H1 (cell line): ENCODE results near the gene PHLPP1. TPM values are rescaled to one million over a fixed set of nuclear protein-coding genes. Genes with fewer than 3 reads are reported as not detected.

ENCODE experiments used
- E2F6 ChIP-seq: IDR thresholded peaks from 2 replicates; pipeline ENCODE4 v1.6.1; 2012; ENCODE audit warnings: inconsistent platforms
- MAX ChIP-seq: IDR thresholded peaks from 2 replicates; pipeline ENCODE4 v1.6.1; 2012; ENCODE audit warnings: inconsistent platforms
- RAD21 ChIP-seq, 2 experiments: IDR thresholded peaks in 1 of 2; conservative IDR thresholded peaks in 1 of 2; 2 replicates each; pipeline ENCODE4 v1.6.1; 2011; ENCODE audit warnings: low read depth in 2 of 2, low read length in 2 of 2, improper control_type of control experiment in 1 of 2, inconsistent platforms in 1 of 2, mild to moderate bottlenecking in 1 of 2, moderate library complexity in 1 of 2
- RBBP5 ChIP-seq: IDR thresholded peaks from 2 replicates; pipeline ENCODE4 v1.7.1; 2012; ENCODE audit warnings: low read depth, mild to moderate bottlenecking, inconsistent platforms, low read length, moderate library complexity, borderline replicate concordance
- SIN3A ChIP-seq, 2 experiments: IDR thresholded peaks in 1 of 2; conservative IDR thresholded peaks in 1 of 2; 2 replicates each; pipeline ENCODE4 v1.6.1; 2011 to 2012; ENCODE audit warnings: low read length in 2 of 2, improper control_type of control experiment in 1 of 2, low read depth in 1 of 2, mild to moderate bottlenecking in 1 of 2
- polyA plus RNA-seq, 7 experiments: library from polyadenylated mRNA; depleted of rRNA in 3 of 7; stranded (reverse) in 5 of 7; unstranded in 2 of 7; fragments of >200 nt in 5 of 7; fragments of 200-250 nt in 2 of 7; gene quantifications; 1 replicate in 5 of 7; 2 replicates in 1 of 7; 4 replicates in 1 of 7; pipeline versions ENCODE4 v1.2.1 to v1.2.3, GENCODE V29; 2011 to 2013; ENCODE audit warnings: missing spikeins in 2 of 7, mixed read lengths in 2 of 7
- total RNA-seq: library from RNA; stranded (reverse); fragmentation: NEBNext Ultra II Directional; extraction: Animal tissue kit (Norgen Biotek cat#: 25700); gene quantifications from 2 replicates; pipeline ENCODE4 v1.2.1, GENCODE V29; 2021

PHLPP1 gene
- total and polyA plus RNA-seq, 2 of the 8 experiments (the other 6 are each of a cell fraction or from before 2014, with no cell fraction given) = 28.0 to 66.3 TPM

GRCh38 chr18:62715759-62716615 lies 646 bp downstream of the PHLPP1 start (continued):
- TF ChIP-seq SIN3A (conservative IDR thresholded peaks at IDR 0.05 in 1 of 2, IDR thresholded peaks at IDR 0.05 in 1 of 2; ENCODE audit: low read depth in 1 of 2, low read length in 2 of 2) (peak in 1 of 2 experiments; percentile 62; a peak in 2 of 4 replicates), E2F6 (peak; percentile 80), RBBP5 (peak; percentile 42; the same call in 1 of the 2 replicates), MAX (peak; percentile 93), RAD21 (IDR thresholded peaks at IDR 0.05 in 1 of 2, conservative IDR thresholded peaks at IDR 0.05 in 1 of 2; ENCODE audit: low read depth in 2 of 2, low read length in 2 of 2) (no peak)
